ENCODE measurements around the gene MAPK8IP1. TPM values are rescaled to one million over a fixed set of nuclear protein-coding genes. Genes with fewer than 3 reads are reported as not detected.

MAPK8IP1 gene
- total RNA-seq, 1 donor from 2014 or later, result 3.7 TPM

DNA sequence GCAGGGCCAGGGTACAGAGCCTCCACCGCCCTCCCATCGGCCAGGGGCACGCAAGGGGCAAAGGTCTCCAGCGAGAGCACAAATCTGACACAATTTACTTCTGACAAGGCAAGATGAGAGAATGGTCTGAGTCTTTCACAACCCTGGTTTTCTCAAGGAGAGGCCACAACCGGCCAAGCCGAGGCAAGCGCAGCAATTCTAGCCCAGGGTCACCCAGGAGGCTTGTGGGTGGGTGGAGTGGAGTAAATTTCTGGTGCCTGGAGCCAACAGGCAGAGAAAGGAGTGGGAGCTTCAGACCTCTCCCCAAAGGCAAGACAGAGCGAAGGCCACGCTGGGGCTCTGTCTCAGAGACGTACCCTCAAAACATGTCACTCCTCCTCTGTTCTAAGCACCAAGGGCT, 46.3 kb downstream of the MAPK8IP1 start:
- no peak overlapping the region for H3K4me2 ChIP-seq
- H3K79me2 ChIP-seq (ENCODE audit: low read depth), result no peaks in the 10 kb centered on the region
- H3K27me3 ChIP-seq, result no peaks in the 10 kb centered on the region
- peaks cover 5% of the 10 kb centered on the region for H3K36me3 Mint-ChIP-seq
- H3K27me3 Mint-ChIP-seq (ENCODE audit: insufficient read depth, low read depth), result peaks cover 9% of the 10 kb centered on the region
- peaks cover 10% of the 10 kb centered on the region for H3F3A ChIP-seq (ENCODE audit: low read depth)
- H3K4me1 Mint-ChIP-seq, result no peaks in the 10 kb centered on the region
- no peak overlapping the region for H2AFZ ChIP-seq (replicated peaks)
- H4K20me1 ChIP-seq (ENCODE audit: low read depth), result peaks cover 6% of the 10 kb centered on the region
- H3K4me1 ChIP-seq, result no peaks in the 10 kb centered on the region
- H3K9me3 Mint-ChIP-seq, result no peaks in the 10 kb centered on the region
- H3K9ac ChIP-seq, result peak overlapping the region; percentile 20
- TF ChIP-seq EZH2 (IDR thresholded peaks at IDR 0.05) (no peak), EZH2phosphoT487 (IDR thresholded peaks at IDR 0.05) (no peak)
- TF ChIP-seq, protein P1, sequence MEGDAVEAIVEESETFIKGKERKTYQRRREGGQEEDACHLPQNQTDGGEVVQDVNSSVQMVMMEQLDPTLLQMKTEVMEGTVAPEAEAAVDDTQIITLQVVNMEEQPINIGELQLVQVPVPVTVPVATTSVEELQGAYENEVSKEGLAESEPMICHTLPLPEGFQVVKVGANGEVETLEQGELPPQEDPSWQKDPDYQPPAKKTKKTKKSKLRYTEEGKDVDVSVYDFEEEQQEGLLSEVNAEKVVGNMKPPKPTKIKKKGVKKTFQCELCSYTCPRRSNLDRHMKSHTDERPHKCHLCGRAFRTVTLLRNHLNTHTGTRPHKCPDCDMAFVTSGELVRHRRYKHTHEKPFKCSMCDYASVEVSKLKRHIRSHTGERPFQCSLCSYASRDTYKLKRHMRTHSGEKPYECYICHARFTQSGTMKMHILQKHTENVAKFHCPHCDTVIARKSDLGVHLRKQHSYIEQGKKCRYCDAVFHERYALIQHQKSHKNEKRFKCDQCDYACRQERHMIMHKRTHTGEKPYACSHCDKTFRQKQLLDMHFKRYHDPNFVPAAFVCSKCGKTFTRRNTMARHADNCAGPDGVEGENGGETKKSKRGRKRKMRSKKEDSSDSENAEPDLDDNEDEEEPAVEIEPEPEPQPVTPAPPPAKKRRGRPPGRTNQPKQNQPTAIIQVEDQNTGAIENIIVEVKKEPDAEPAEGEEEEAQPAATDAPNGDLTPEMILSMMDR (IDR thresholded peaks at IDR 0.05), result no peak
- no peak overlapping the region for H3K27ac Mint-ChIP-seq
- peak overlapping the region; percentile 63 for H3K27ac ChIP-seq
- H3K9me3 ChIP-seq (ENCODE audit: low read depth), result no peaks in the 10 kb centered on the region
- no peak overlapping the region for H3K4me3 ChIP-seq
- no peaks in the 10 kb centered on the region for H3K36me3 ChIP-seq
- DNase-seq (ENCODE audit: low spot score), result no peak
- no peak overlapping the region for H3K4me3 Mint-ChIP-seq

DNA sequence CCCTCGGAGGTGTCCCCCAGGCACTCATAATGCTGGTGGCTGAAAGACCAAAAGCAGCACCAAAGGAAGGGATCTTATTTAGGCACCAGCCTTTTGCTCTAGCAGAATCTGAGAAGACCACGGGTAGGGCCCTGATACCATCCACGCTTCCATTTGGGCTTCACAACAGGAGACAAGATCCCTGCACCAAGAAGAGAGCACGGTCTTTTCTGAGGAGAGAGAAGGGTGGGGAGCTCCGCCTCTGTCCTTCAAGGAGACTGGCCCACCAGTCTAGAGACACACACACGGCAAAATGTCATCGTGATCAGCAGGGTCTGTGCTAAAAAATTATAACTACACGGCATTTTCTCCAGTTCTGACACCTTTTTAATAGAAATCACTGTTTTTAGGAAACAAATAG, 46.8 kb downstream of the MAPK8IP1 start:
- Mint-ChIP-seq H3K4me1 (no peaks in the 10 kb centered on the region), H3K4me3 (no peak overlapping the region), H3K9me3 (no peaks in the 10 kb centered on the region), H3K36me3 (peaks cover 5% of the 10 kb centered on the region), H3K27me3 (ENCODE audit: insufficient read depth, low read depth) (peaks cover 9% of the 10 kb centered on the region), H3K27ac (no peak overlapping the region)
- no peak for DNase-seq (ENCODE audit: low spot score)
- H3K4me3 ChIP-seq, result no peak overlapping the region
- no peak overlapping the region for H3K27ac ChIP-seq
- no peaks in the 10 kb centered on the region for H3K36me3 ChIP-seq
- H3K79me2 ChIP-seq (ENCODE audit: low read depth), result no peaks in the 10 kb centered on the region
- H3F3A ChIP-seq (ENCODE audit: low read depth), result peaks cover 10% of the 10 kb centered on the region
- no peak for TF ChIP-seq EZH2 (IDR thresholded peaks at IDR 0.05)
- no peak for TF ChIP-seq EZH2phosphoT487 (IDR thresholded peaks at IDR 0.05)
- TF ChIP-seq, protein P1 (IDR thresholded peaks at IDR 0.05), result no peak
- H3K9ac ChIP-seq, result no peak overlapping the region
- H2AFZ ChIP-seq (replicated peaks), result no peak overlapping the region
- H3K9me3 ChIP-seq (ENCODE audit: low read depth), result no peaks in the 10 kb centered on the region
- H3K4me2 ChIP-seq, result no peak overlapping the region
- peaks cover 6% of the 10 kb centered on the region for H4K20me1 ChIP-seq (ENCODE audit: low read depth)
- H3K4me1 ChIP-seq, result no peaks in the 10 kb centered on the region
- H3K27me3 ChIP-seq, result no peaks in the 10 kb centered on the region

DNA sequence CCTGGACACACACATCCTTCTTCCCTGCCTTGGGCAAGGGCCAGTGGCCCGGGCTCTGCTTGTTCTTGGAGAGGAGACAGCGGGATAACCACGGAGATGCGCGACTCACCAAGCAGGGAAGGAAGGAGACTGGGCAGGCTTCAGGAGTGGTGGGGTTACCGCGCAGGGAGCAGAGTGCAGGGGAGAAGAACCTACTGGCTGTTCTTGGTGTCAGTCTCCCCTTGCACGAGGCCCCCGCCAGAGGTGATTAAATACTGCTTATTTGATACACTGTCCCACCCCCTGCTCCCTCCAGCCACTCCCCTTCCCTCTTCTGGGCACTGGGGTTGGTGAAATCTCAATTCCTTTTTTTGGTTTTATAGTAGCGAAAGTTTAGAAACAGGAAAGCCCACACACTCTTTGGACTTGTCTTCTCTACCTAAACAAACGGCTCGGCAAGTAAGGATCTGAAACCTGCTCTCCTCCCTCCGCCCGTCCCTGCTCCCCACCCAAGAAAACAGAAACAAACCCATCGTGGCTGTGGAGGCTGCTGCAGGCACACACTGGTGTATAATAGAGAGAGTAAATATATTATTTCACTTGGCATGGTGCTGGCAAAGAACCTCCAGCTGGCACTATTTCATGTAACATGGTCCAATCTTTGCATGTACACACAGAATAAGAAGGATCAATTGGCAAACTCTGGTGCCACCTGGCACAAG, 47.8 kb downstream of the MAPK8IP1 start:
- peaks cover 5% of the 10 kb centered on the region for H3K36me3 Mint-ChIP-seq
- H3K4me1 Mint-ChIP-seq, result no peaks in the 10 kb centered on the region

More for the DNA sequence above, 47.8 kb downstream of the MAPK8IP1 start:
- Histone ChIP-seq H3K79me2 (ENCODE audit: low read depth) (no peaks in the 10 kb centered on the region), H3K4me3 (no peak overlapping the region), H3F3A (ENCODE audit: low read depth) (peaks cover 10% of the 10 kb centered on the region), H3K36me3 (no peaks in the 10 kb centered on the region), H3K4me1 (no peaks in the 10 kb centered on the region), H4K20me1 (ENCODE audit: low read depth) (peaks cover 6% of the 10 kb centered on the region), H2AFZ (replicated peaks) (no peak overlapping the region), H3K27me3 (no peaks in the 10 kb centered on the region), H3K4me2 (no peak overlapping the region), H3K9ac (no peak overlapping the region), H3K27ac (no peak overlapping the region), H3K9me3 (ENCODE audit: low read depth) (no peaks in the 10 kb centered on the region)
- TF ChIP-seq, protein P1 (IDR thresholded peaks at IDR 0.05), result no peak
- TF ChIP-seq EZH2phosphoT487 (IDR thresholded peaks at IDR 0.05) (no peak), EZH2 (IDR thresholded peaks at IDR 0.05) (no peak)
- H3K9me3 Mint-ChIP-seq, result no peaks in the 10 kb centered on the region
- H3K27ac Mint-ChIP-seq, result no peak overlapping the region
- DNase-seq (ENCODE audit: low spot score), result no peak
- H3K4me3 Mint-ChIP-seq, result no peak overlapping the region
- peaks cover 9% of the 10 kb centered on the region for H3K27me3 Mint-ChIP-seq (ENCODE audit: insufficient read depth, low read depth)

Data from neural progenitor cell (in vitro differentiated cells).